ENCODE data around the gene GIGYF2.

DNA sequence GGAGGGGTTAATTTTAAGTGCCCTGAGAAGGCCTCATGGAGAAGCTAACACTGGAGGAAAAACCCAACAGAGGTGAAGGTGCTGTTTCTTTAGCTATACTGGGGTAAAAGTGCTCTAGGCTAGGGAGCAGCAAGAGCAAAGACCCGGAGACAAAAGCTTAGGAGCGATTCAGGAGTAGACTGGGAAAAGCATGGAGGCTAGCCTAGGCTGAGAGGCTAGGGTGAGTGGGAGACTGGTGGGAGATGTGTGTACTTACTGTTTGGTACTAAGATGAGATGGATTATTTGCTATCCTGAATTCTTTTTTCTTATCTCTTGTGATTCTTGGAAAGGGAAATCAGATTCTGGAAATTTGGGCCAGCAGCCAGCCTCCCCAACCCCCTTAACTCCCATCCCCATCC is 2.0 kb downstream of the GIGYF2 start:
- TF ChIP-seq YY1 (IDR thresholded peaks at IDR 0.05; ENCODE audit: low read depth) (no peak), TCF12 (IDR thresholded peaks at IDR 0.05; ENCODE audit: low read depth) (no peak), CREB1 (IDR thresholded peaks at IDR 0.05; ENCODE audit: low read depth) (no peak), ZBTB7A (IDR thresholded peaks at IDR 0.05; ENCODE audit: low read depth) (no peak), CEBPB (IDR thresholded peaks at IDR 0.05) (no peak), EP300 (IDR thresholded peaks at IDR 0.05; ENCODE audit: borderline replicate concordance) (no peak), TAF1 (IDR thresholded peaks at IDR 0.05; ENCODE audit: low read depth) (no peak)
- TF ChIP-seq, protein P1, sequence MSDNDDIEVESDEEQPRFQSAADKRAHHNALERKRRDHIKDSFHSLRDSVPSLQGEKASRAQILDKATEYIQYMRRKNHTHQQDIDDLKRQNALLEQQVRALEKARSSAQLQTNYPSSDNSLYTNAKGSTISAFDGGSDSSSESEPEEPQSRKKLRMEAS (IDR thresholded peaks at IDR 0.05), result no peak
- TF ChIP-seq, protein P2, sequence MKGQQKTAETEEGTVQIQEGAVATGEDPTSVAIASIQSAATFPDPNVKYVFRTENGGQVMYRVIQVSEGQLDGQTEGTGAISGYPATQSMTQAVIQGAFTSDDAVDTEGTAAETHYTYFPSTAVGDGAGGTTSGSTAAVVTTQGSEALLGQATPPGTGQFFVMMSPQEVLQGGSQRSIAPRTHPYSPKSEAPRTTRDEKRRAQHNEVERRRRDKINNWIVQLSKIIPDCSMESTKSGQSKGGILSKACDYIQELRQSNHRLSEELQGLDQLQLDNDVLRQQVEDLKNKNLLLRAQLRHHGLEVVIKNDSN (IDR thresholded peaks at IDR 0.05), result no peak
- TF ChIP-seq, protein P3, sequence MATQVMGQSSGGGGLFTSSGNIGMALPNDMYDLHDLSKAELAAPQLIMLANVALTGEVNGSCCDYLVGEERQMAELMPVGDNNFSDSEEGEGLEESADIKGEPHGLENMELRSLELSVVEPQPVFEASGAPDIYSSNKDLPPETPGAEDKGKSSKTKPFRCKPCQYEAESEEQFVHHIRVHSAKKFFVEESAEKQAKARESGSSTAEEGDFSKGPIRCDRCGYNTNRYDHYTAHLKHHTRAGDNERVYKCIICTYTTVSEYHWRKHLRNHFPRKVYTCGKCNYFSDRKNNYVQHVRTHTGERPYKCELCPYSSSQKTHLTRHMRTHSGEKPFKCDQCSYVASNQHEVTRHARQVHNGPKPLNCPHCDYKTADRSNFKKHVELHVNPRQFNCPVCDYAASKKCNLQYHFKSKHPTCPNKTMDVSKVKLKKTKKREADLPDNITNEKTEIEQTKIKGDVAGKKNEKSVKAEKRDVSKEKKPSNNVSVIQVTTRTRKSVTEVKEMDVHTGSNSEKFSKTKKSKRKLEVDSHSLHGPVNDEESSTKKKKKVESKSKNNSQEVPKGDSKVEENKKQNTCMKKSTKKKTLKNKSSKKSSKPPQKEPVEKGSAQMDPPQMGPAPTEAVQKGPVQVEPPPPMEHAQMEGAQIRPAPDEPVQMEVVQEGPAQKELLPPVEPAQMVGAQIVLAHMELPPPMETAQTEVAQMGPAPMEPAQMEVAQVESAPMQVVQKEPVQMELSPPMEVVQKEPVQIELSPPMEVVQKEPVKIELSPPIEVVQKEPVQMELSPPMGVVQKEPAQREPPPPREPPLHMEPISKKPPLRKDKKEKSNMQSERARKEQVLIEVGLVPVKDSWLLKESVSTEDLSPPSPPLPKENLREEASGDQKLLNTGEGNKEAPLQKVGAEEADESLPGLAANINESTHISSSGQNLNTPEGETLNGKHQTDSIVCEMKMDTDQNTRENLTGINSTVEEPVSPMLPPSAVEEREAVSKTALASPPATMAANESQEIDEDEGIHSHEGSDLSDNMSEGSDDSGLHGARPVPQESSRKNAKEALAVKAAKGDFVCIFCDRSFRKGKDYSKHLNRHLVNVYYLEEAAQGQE (IDR thresholded peaks at IDR 0.05; ENCODE audit: low read depth), result no peak

Data from Ishikawa (cell line).